Endothelial cell of umbilical vein (primary cell): ENCODE results near the gene ACLY. TPM values are rescaled to one million over a fixed set of nuclear protein-coding genes. Genes with fewer than 3 reads are reported as not detected.

ENCODE experiments used
- BruUV-seq: library from RNA; stranded (reverse); fragments of 400-500 nt; replicated peaks from 2 replicates; lab custom pipeline; 2021; lab: Mats Ljungman, UMichigan
- CTCF ChIA-PET: fragments of 300-600, 350-600 bp; sonication (Branson Sonifier 250); formaldehyde crosslinking; loops from one replicate; lab custom pipeline; 2021; ENCODE audit warnings: antibody characterized with exemption, inconsistent platforms; lab: Charles Lee
- POLR2A ChIA-PET: fragments of 300-600, 350-600 bp; sonication (Branson Sonifier 250); formaldehyde crosslinking; loops from one replicate; lab custom pipeline; 2021; ENCODE audit warnings: antibody characterized with exemption, inconsistent platforms; lab: Charles Lee
- DNase-seq: peaks from one replicate; pipeline ENCODE4 v3.0.0-alpha.2; 2011; ENCODE audit warnings: low read depth, low spot score
- FAIRE-seq: peaks from 2 replicates; lab custom pipeline; 2011; peaks lifted over from hg19 to GRCh38; lab: Jason Lieb, UNC
- H2AFZ ChIP-seq: 2 replicates; pipeline ENCODE4 v1.6.0; 2012; ENCODE audit warnings: low read depth, low read length, control low read depth, inconsistent platforms
- H3K27ac ChIP-seq: 2 replicates; pipeline ENCODE4 v1.5.1; 2011; ENCODE audit warnings: low read depth, mild to moderate bottlenecking, control low read depth, low read length, moderate library complexity; ENCODE audit not compliant: insufficient read depth
- H3K27me3 ChIP-seq, 2 experiments: 2 replicates each; pipeline versions ENCODE4 v1.6.0 to v1.6.1; 2011; ENCODE audit warnings: low read length in 2 of 2, mixed read lengths in 1 of 2; ENCODE audit not compliant: control insufficient read depth in 2 of 2, insufficient read depth in 2 of 2
- H3K36me3 ChIP-seq, 2 experiments: 2 replicates in 1 of 2; 3 replicates in 1 of 2; pipeline ENCODE4 v1.5.1; 2011; ENCODE audit warnings: low read length in 2 of 2, mild to moderate bottlenecking in 1 of 2, moderate library complexity in 1 of 2; ENCODE audit not compliant: control insufficient read depth in 2 of 2, insufficient read depth in 2 of 2; ENCODE audit errors: extremely low read depth in 1 of 2
- H3K4me1 ChIP-seq: 3 replicates; pipeline ENCODE4 v1.5.1; 2011; ENCODE audit warnings: mild to moderate bottlenecking, low read length; ENCODE audit not compliant: control insufficient read depth, insufficient read depth; ENCODE audit errors: extremely low read depth
- H3K4me2 ChIP-seq: 2 replicates; pipeline ENCODE4 v1.6.1; 2011; ENCODE audit warnings: low read length, control low read depth, mixed read lengths; ENCODE audit not compliant: insufficient read depth
- H3K4me3 ChIP-seq, 3 experiments: fragments of 200-600 bp in 1 of 3; sonication (generic), shearing (Covaris generic) in 1 of 3; replicated peaks in 1 of 3; 2 replicates each; pipeline ENCODE4 v1.5.1; 2011 to 2016; ENCODE audit warnings: control low read depth in 3 of 3, low read length in 3 of 3, mild to moderate bottlenecking in 2 of 3, inconsistent platforms in 1 of 3, low read depth in 1 of 3, moderate library complexity in 1 of 3; ENCODE audit not compliant: insufficient read depth in 1 of 3
- H3K79me2 ChIP-seq: 2 replicates; pipeline ENCODE4 v1.6.0; 2012; ENCODE audit warnings: low read length, inconsistent platforms; ENCODE audit not compliant: control insufficient read depth, insufficient read depth
- H3K9ac ChIP-seq: replicated peaks from 2 replicates; pipeline ENCODE3; 2011; ENCODE audit warnings: low read length, control low read depth; ENCODE audit not compliant: insufficient read depth; ENCODE audit errors: extremely low read depth
- H3K9me1 ChIP-seq: replicated peaks from 3 replicates; pipeline ENCODE4 v1.6.0; 2011; ENCODE audit warnings: mild to moderate bottlenecking, low read length; ENCODE audit not compliant: control insufficient read depth, insufficient read depth; ENCODE audit errors: extremely low read depth
- H3K9me3 ChIP-seq: replicated peaks from 2 replicates; pipeline ENCODE4 v1.5.1; 2012; ENCODE audit warnings: low read length, inconsistent platforms; ENCODE audit not compliant: control insufficient read depth, insufficient read depth
- H4K20me1 ChIP-seq: replicated peaks from 2 replicates; pipeline ENCODE3; 2011; ENCODE audit warnings: mild to moderate bottlenecking, low read length; ENCODE audit not compliant: control insufficient read depth, insufficient read depth; ENCODE audit errors: extremely low read depth
- CTCF ChIP-seq, 2 donors: IDR thresholded peaks; 1 replicate in 1 of 2; 2 replicates in 1 of 2; pipeline ENCODE4 v1.5.1; 2011; ENCODE audit warnings: low read length in 2 of 2, mild to moderate bottlenecking in 2 of 2, moderate library complexity in 2 of 2, control low read depth in 1 of 2, inconsistent platforms in 1 of 2, low read depth in 1 of 2; ENCODE audit not compliant: insufficient read depth in 1 of 2; ENCODE audit errors: extremely low read depth in 1 of 2
- EZH2 ChIP-seq: IDR thresholded peaks from 2 replicates; pipeline ENCODE4 v1.6.1; 2012; ENCODE audit warnings: borderline replicate concordance, low read depth, mild to moderate bottlenecking, moderate library complexity, low read length, inconsistent platforms; ENCODE audit not compliant: severe bottlenecking
- FOS ChIP-seq: IDR thresholded peaks from 2 replicates; pipeline ENCODE4 v1.6.1; 2011; ENCODE audit warnings: mild to moderate bottlenecking, low read length, moderate library complexity, borderline replicate concordance; ENCODE audit not compliant: insufficient read depth
- GATA2 ChIP-seq: IDR thresholded peaks from 2 replicates; pipeline ENCODE4 v1.7.0; 2011; ENCODE audit warnings: low read depth, mild to moderate bottlenecking, moderate library complexity, mixed read lengths, low read length; ENCODE audit not compliant: insufficient read length, insufficient read depth
- JUN ChIP-seq: IDR thresholded peaks from 2 replicates; pipeline ENCODE4 v1.6.1; 2011; ENCODE audit warnings: borderline replicate concordance, low read depth; ENCODE audit not compliant: insufficient read length, insufficient read depth
- MAX ChIP-seq: IDR thresholded peaks from 2 replicates; pipeline ENCODE4 v1.6.1; 2011; ENCODE audit not compliant: insufficient read depth, insufficient read length
- MYC ChIP-seq: IDR thresholded peaks from one replicate; pipeline ENCODE4 v1.6.1; 2011; ENCODE audit warnings: mild to moderate bottlenecking, low read depth, low read length
- POLR2A ChIP-seq: IDR thresholded peaks from 2 replicates; pipeline ENCODE4 v1.6.1; 2012; ENCODE audit warnings: low read depth, mild to moderate bottlenecking, control low read depth, low read length
- POLR2AphosphoS5 ChIP-seq: IDR thresholded peaks from 2 replicates; pipeline ENCODE4 v1.6.1; 2012; ENCODE audit warnings: low read depth, mild to moderate bottlenecking, control low read depth, low read length, moderate library complexity; ENCODE audit not compliant: insufficient read depth
- dilution Hi-C: fragments of 300-500 bp; cut with MboI; formaldehyde crosslinking; loops from one replicate; pipeline ENCODE4 v1.15.0; 2019; ENCODE audit warnings: low sequenced_read_pairs; ENCODE audit not compliant: extremely low pct_ligation_motif_present
- intact Hi-C: fragments of 100-400 bp; cut with micrococcal nuclease; formaldehyde crosslinking; loops from one replicate; pipeline ENCODE4 v1.10.0; 2022
- polyA plus RNA-seq, 4 experiments: library from polyadenylated mRNA; depleted of rRNA in 3 of 4; stranded (reverse) in 3 of 4; unstranded in 1 of 4; fragments of >200 nt; gene quantifications; 2 replicates each; pipeline versions ENCODE4 v1.2.1 to v1.2.3, GENCODE V29; 2011 to 2012; ENCODE audit warnings: missing spikeins in 1 of 4
- total RNA-seq: library from RNA; stranded (reverse); gene quantifications from 2 replicates; pipeline ENCODE4 v1.2.3, GENCODE V29; 2021

ACLY gene
- total and polyA plus RNA-seq, 2 donors (not counting 3 experiments of a cell fraction or from before 2014, with no cell fraction given): 174 to 324 TPM

GRCh38 chr17:41957869-41958439, 39.2 kb upstream of the ACLY start:
- Histone ChIP-seq H3K9me3 (no peaks in the 10 kb centered on the region), H3K4me3 (no peak overlapping the region), H3K79me2 (no peaks in the 10 kb centered on the region), H2AFZ (no peak overlapping the region), H3K4me2 (no peak overlapping the region), H3K27me3 (no peaks in the 10 kb centered on the region), H3K27ac (no peak overlapping the region), H3K9me1 (no peaks in the 10 kb centered on the region), H3K9ac (no peak overlapping the region), H4K20me1 (no peaks in the 10 kb centered on the region), H3K4me1 (peaks cover 9% of the 10 kb centered on the region), H3K36me3 (no peaks in the 10 kb centered on the region)
- TF ChIP-seq CTCF (IDR thresholded peaks at IDR 0.05; ENCODE audit: extremely low read depth in 1 of 2, insufficient read depth in 1 of 2, low read depth in 1 of 2, low read length in 2 of 2): no peak
- no peak for TF ChIP-seq POLR2AphosphoS5
- TF ChIP-seq MYC: no peak
- TF ChIP-seq FOS: no peak
- TF ChIP-seq GATA2: no peak
- no peak for TF ChIP-seq POLR2A
- TF ChIP-seq MAX: no peak
- no peak for TF ChIP-seq EZH2
- no peak for TF ChIP-seq JUN
- no peak for FAIRE-seq
- no TSS peak for BruUV-seq
- POLR2A ChIA-PET: interaction anchor here (0.6 kb wide), 1 partner anchor 146 kb away, joined by 3 read pairs; no protein-coding TSS in a partner anchor
- intact Hi-C loops: loop anchor here (5.0 kb wide), 1 partner anchor 146 kb away; the partner anchor contains the start of genes FKBP10 and P3H4
- CTCF ChIA-PET: interaction anchor here (0.7 to 4.1 kb wide), 8 partner anchors 8 to 262 kb away, joined by 3 to 28 read pairs (median 6); partner anchors contain the start of genes ACLY and ODAD4
- dilution Hi-C loops: loop anchor here (25.0 kb wide), 1 partner anchor 154 kb away; the partner anchor contains the start of genes DHX58, HSPB9 and KAT2A
- no peak for DNase-seq
